Neural progenitor cell (in vitro differentiated cells): ENCODE data around the gene ARHGAP28.

Source experiments
- EZH2 ChIP-seq: fragments of 200-600 bp; sonication (generic); IDR thresholded peaks from 2 replicates; pipeline ENCODE4 v1.6.1; 2017; ENCODE audit warnings: antibody characterized with exemption, mild to moderate bottlenecking, moderate library complexity
- TF ChIP-seq, protein P1 (sequence below): fragments of 200-600 bp; sonication (generic); IDR thresholded peaks from 2 replicates; pipeline ENCODE4 v1.5.1; 2017; ENCODE audit warnings: antibody characterized with exemption, mild to moderate bottlenecking

GRCh38 chr18:6843308-6843707, 113.8 kb downstream of the ARHGAP28 start:
- TF ChIP-seq, protein P1, sequence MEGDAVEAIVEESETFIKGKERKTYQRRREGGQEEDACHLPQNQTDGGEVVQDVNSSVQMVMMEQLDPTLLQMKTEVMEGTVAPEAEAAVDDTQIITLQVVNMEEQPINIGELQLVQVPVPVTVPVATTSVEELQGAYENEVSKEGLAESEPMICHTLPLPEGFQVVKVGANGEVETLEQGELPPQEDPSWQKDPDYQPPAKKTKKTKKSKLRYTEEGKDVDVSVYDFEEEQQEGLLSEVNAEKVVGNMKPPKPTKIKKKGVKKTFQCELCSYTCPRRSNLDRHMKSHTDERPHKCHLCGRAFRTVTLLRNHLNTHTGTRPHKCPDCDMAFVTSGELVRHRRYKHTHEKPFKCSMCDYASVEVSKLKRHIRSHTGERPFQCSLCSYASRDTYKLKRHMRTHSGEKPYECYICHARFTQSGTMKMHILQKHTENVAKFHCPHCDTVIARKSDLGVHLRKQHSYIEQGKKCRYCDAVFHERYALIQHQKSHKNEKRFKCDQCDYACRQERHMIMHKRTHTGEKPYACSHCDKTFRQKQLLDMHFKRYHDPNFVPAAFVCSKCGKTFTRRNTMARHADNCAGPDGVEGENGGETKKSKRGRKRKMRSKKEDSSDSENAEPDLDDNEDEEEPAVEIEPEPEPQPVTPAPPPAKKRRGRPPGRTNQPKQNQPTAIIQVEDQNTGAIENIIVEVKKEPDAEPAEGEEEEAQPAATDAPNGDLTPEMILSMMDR: no peak
- TF ChIP-seq EZH2: no peak
